ENCODE results near the gene ZNF609.

ZNF609 gene, protein sequence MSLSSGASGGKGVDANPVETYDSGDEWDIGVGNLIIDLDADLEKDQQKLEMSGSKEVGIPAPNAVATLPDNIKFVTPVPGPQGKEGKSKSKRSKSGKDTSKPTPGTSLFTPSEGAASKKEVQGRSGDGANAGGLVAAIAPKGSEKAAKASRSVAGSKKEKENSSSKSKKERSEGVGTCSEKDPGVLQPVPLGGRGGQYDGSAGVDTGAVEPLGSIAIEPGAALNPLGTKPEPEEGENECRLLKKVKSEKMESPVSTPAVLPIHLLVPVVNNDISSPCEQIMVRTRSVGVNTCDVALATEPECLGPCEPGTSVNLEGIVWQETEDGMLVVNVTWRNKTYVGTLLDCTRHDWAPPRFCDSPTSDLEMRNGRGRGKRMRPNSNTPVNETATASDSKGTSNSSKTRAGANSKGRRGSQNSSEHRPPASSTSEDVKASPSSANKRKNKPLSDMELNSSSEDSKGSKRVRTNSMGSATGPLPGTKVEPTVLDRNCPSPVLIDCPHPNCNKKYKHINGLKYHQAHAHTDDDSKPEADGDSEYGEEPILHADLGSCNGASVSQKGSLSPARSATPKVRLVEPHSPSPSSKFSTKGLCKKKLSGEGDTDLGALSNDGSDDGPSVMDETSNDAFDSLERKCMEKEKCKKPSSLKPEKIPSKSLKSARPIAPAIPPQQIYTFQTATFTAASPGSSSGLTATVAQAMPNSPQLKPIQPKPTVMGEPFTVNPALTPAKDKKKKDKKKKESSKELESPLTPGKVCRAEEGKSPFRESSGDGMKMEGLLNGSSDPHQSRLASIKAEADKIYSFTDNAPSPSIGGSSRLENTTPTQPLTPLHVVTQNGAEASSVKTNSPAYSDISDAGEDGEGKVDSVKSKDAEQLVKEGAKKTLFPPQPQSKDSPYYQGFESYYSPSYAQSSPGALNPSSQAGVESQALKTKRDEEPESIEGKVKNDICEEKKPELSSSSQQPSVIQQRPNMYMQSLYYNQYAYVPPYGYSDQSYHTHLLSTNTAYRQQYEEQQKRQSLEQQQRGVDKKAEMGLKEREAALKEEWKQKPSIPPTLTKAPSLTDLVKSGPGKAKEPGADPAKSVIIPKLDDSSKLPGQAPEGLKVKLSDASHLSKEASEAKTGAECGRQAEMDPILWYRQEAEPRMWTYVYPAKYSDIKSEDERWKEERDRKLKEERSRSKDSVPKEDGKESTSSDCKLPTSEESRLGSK (N-terminal part only)

DNA sequence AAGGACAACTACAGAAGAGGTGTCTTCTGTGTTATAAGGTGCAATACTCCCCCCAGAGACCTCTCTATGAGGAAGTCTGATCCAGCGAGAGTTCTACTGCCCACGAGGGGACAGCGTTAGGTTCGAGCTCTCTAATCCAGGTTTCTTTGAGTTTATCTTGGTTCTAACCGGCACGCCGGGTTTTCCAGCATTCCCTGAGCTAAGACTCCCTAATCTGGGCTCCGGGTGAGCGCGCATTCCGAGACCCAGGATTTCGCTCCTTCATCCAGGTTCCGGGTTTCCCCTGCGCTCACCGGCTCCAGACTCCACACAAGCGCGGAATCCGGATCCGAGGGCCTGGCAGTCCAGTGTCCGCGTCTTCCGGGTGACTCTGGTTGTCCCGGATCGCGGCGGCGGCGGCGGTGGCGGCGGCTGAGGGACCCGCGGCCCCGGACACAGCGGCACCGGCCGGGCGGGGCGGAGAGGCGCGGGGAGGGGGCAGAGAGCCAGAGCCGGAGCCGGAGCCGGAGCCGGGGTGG, at the start of gene ZNF609:
Gene ZNF609, plus strand, starts transcription at position 373 of the 518 bp plus-strand sequence. CDS start 38,842 bp downstream, outside the sequence.
- DNase-seq (ENCODE audit: extremely low read depth, low read depth): peak; percentile 85
- TF ChIP-seq, protein P1, sequence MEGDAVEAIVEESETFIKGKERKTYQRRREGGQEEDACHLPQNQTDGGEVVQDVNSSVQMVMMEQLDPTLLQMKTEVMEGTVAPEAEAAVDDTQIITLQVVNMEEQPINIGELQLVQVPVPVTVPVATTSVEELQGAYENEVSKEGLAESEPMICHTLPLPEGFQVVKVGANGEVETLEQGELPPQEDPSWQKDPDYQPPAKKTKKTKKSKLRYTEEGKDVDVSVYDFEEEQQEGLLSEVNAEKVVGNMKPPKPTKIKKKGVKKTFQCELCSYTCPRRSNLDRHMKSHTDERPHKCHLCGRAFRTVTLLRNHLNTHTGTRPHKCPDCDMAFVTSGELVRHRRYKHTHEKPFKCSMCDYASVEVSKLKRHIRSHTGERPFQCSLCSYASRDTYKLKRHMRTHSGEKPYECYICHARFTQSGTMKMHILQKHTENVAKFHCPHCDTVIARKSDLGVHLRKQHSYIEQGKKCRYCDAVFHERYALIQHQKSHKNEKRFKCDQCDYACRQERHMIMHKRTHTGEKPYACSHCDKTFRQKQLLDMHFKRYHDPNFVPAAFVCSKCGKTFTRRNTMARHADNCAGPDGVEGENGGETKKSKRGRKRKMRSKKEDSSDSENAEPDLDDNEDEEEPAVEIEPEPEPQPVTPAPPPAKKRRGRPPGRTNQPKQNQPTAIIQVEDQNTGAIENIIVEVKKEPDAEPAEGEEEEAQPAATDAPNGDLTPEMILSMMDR (IDR thresholded peaks at IDR 0.05; ENCODE audit: low read depth, low read length): no peak

DNA sequence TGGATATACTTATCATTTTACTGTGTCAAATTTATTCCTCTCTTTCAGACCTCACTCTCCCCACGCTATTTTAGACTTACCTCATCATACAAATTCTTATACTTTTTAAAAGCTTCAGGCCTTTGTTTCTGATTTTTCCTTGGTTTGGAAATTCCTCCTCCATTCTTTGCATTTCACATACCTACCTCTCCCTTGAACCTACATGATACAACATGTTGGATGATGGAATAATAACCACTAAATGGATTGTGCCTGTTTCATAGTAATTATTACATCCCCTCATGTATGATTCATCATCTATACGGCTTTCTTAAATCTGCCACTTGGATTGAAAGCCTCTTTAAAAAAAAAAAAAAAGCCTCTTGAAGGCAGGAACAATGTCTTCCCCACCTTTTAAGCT, 48.2 kb upstream of the ZNF609 start:
- TF ChIP-seq, protein P1 (IDR thresholded peaks at IDR 0.05; ENCODE audit: low read depth, low read length): no peak
- DNase-seq (ENCODE audit: extremely low read depth, low read depth): no peak

DNA sequence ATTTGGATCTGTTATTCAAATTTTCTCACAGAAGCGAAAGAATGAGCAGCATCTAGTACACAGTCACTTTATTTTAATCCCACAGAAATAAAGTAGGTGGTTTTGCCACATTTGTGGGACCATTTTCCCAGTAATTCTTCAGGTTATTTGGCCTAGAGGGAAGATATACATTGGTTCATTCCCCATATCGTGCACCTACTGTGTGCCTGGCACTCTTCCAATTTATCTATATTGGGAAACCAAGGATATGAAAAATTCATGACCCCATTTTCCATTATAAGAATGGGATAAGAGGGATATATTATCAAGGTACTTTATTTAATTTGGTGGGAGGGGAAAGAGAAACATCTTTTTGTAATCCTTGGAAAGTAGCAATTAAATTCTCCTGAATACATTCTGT, 37.7 kb upstream of the ZNF609 start:
- DNase-seq (ENCODE audit: extremely low read depth, low read depth): no peak
- TF ChIP-seq, protein P1 (IDR thresholded peaks at IDR 0.05; ENCODE audit: low read depth, low read length): no peak

DNA sequence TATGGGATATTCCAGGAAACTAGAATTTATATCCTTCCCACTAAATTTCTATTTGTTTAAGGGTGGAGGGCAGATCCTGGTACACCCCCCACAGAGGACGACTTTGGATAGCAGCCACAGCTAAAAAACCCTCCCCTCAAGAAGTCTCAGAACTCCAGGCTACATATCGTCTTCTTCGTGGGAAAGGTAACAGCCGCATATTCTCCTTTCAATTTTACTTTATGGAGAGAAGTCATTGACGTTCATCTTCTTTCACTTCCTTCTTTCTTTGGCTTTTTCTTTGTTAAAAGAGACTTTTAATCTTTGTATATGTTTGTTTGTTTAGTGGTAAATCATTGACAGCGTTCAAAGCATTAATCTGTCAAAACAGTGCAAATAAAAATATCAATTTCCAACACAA, 36.4 kb upstream of the ZNF609 start:
- TF ChIP-seq, protein P1 (IDR thresholded peaks at IDR 0.05; ENCODE audit: low read depth, low read length): no peak
- no peak for DNase-seq (ENCODE audit: extremely low read depth, low read depth)

DNA sequence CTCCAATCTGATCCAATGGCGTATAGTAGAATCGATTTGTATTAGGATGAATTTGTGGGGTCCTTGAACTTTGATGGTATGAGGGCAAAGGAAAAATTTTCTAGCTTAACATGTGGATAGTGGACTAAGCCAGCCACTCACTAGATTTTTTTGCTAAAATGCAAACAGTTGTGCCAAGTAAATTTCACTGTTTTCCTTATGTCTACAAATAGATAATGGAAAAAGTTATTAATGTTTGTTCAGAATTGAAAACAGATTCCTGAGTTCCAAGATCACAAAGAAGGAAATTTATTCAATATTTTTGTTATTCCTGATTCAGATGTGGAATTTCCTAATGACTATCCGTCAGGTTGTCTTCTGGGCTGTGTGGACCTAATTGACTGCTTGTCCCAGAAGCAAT, 35.2 kb upstream of the ZNF609 start:
- TF ChIP-seq, protein P1 (IDR thresholded peaks at IDR 0.05; ENCODE audit: low read depth, low read length): no peak
- no peak for DNase-seq (ENCODE audit: extremely low read depth, low read depth)

DNA sequence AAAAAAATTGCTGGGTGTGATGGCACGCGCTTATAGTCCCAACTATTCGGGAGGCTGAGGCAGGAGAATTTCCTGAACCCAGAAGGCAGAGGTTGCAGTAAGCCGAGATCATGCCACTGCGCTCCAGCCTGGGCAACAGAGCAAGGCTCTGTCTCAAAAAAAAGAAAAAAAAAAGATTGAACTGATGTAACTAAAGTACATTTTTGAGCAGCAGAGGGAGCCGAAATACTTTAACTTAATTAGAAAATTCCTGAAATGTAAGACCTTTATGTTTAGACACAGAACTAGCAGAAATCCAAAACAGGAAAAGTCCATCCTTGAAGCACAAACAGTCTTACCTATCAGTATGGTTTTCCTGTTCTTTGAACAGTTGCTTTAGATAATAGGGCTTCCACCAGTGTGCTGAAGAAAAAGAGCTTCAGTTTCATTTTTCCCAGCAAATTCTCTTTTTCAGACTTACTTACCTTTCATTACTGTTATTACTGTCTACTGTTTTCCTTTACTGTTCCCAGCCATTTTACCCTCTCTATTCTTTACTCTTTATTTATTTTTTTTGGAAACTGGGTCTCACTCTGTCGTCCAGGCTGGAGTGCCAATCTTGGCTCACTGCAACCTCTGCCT, 33.4 kb upstream of the ZNF609 start:
- TF ChIP-seq, protein P1 (IDR thresholded peaks at IDR 0.05; ENCODE audit: low read depth, low read length): peak; percentile 23
- peak; percentile 20 for DNase-seq (ENCODE audit: extremely low read depth, low read depth)
